ENCODE results near the gene C6orf89.

The C6orf89 gene

GRCh38 chr6:36893976-36894932, 8.5 kb downstream of the C6orf89 start:
- Histone ChIP-seq H2AFZ (ENCODE audit: low read depth, low read length) (no peak overlapping the region), H3K4me2 (ENCODE audit: low read length) (no peak overlapping the region), H3K9me3 (ENCODE audit: insufficient read depth, low read length) (no peaks in the 10 kb centered on the region), H4K20me1 (ENCODE audit: insufficient read depth, low read length) (no peaks in the 10 kb centered on the region), H3K36me3 (replicated peaks; ENCODE audit: low read depth, low read length) (peaks cover 3% of the 10 kb centered on the region), H3K27ac (ENCODE audit: low read length) (no peak overlapping the region), H3K27me3 (ENCODE audit: low read depth, low read length) (no peaks in the 10 kb centered on the region), H3K9ac (ENCODE audit: low read length) (no peak overlapping the region), H3K4me3 (ENCODE audit: low read length) (no peak overlapping the region), H3K4me1 (ENCODE audit: low read length) (no peaks in the 10 kb centered on the region; the same call in 1 of the 2 replicates), H3K79me2 (ENCODE audit: low read length) (0 out of 2 replicates have a peak, but pooled peaks cover 4% of the 10 kb centered on the region)
- TF ChIP-seq EZH2phosphoT487 (IDR thresholded peaks at IDR 0.05; ENCODE audit: low read depth), result no peak
- TF ChIP-seq, protein P1, sequence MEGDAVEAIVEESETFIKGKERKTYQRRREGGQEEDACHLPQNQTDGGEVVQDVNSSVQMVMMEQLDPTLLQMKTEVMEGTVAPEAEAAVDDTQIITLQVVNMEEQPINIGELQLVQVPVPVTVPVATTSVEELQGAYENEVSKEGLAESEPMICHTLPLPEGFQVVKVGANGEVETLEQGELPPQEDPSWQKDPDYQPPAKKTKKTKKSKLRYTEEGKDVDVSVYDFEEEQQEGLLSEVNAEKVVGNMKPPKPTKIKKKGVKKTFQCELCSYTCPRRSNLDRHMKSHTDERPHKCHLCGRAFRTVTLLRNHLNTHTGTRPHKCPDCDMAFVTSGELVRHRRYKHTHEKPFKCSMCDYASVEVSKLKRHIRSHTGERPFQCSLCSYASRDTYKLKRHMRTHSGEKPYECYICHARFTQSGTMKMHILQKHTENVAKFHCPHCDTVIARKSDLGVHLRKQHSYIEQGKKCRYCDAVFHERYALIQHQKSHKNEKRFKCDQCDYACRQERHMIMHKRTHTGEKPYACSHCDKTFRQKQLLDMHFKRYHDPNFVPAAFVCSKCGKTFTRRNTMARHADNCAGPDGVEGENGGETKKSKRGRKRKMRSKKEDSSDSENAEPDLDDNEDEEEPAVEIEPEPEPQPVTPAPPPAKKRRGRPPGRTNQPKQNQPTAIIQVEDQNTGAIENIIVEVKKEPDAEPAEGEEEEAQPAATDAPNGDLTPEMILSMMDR (IDR thresholded peaks at IDR 0.05; ENCODE audit: low read depth, low read length), result no peak

DNA sequence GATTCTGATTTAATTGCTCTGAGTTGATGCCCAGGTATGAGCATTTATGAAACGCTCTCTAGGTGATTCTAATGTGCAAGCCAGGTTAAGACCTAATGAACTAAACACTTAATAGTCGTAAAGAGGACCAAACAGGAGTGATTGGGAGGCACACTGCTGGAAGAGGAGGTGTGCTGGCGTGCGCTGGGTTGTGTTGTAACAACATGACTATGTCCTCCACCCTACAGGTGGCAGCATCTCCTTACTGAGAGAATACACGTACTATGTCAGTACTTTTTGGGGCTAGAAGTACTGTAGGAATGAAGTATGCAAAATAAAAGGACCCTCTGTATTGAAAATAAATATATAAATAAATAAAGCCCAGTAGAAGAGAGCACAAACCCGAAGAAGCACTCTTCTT, 11.9 kb downstream of the C6orf89 start:
- Histone ChIP-seq H3K27ac (ENCODE audit: low read length) (no peak overlapping the region), H3K9me3 (ENCODE audit: insufficient read depth, low read length) (no peaks in the 10 kb centered on the region), H3K4me3 (ENCODE audit: low read length) (no peak overlapping the region), H3K79me2 (ENCODE audit: low read length) (no peaks in the 10 kb centered on the region), H3K27me3 (ENCODE audit: low read depth, low read length) (no peaks in the 10 kb centered on the region), H3K9ac (ENCODE audit: low read length) (no peak overlapping the region), H2AFZ (ENCODE audit: low read depth, low read length) (no peak overlapping the region), H3K4me1 (ENCODE audit: low read length) (no peaks in the 10 kb centered on the region), H4K20me1 (ENCODE audit: insufficient read depth, low read length) (no peaks in the 10 kb centered on the region), H3K36me3 (replicated peaks; ENCODE audit: low read depth, low read length) (peaks cover 2% of the 10 kb centered on the region), H3K4me2 (ENCODE audit: low read length) (no peak overlapping the region)
- no peak for TF ChIP-seq EZH2phosphoT487 (IDR thresholded peaks at IDR 0.05; ENCODE audit: low read depth)
- TF ChIP-seq, protein P1 (IDR thresholded peaks at IDR 0.05; ENCODE audit: low read depth, low read length), result peak; percentile 47

DNA sequence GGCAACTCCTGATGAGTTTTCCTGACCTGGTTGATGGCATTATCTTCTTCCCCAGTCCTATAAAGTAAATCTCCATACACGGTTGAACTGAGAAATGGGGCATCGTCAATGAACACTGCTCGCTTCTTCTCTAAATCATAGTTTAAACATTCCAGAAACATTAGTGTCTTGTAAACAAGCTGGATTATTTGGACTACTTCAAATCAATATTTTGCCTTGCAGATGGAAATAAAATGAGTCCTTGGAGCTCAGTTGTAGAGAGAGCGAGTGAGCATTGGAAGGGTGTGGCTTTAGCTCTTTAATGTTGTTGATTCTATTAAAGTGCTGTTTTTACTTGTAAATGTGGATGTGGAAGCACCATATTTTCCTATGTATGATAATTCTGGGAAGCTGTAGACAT, 18.4 kb downstream of the C6orf89 start:
- no peaks in the 10 kb centered on the region for H3K79me2 ChIP-seq (ENCODE audit: low read length)
- no peak overlapping the region for H3K27ac ChIP-seq (ENCODE audit: low read length)
- no peaks in the 10 kb centered on the region for H3K9me3 ChIP-seq (ENCODE audit: insufficient read depth, low read length)
- no peak overlapping the region for H3K9ac ChIP-seq (ENCODE audit: low read length)
- no peaks in the 10 kb centered on the region for H4K20me1 ChIP-seq (ENCODE audit: insufficient read depth, low read length)
- H3K36me3 ChIP-seq (replicated peaks; ENCODE audit: low read depth, low read length), result peaks cover 16% of the 10 kb centered on the region
- H3K4me1 ChIP-seq (ENCODE audit: low read length), result no peaks in the 10 kb centered on the region
- no peak overlapping the region for H3K4me2 ChIP-seq (ENCODE audit: low read length)
- H3K27me3 ChIP-seq (ENCODE audit: low read depth, low read length), result no peaks in the 10 kb centered on the region
- H2AFZ ChIP-seq (ENCODE audit: low read depth, low read length), result no peak overlapping the region
- no peak overlapping the region for H3K4me3 ChIP-seq (ENCODE audit: low read length)
- TF ChIP-seq, protein P1 (IDR thresholded peaks at IDR 0.05; ENCODE audit: low read depth, low read length), result no peak
- no peak for TF ChIP-seq EZH2phosphoT487 (IDR thresholded peaks at IDR 0.05; ENCODE audit: low read depth)

DNA sequence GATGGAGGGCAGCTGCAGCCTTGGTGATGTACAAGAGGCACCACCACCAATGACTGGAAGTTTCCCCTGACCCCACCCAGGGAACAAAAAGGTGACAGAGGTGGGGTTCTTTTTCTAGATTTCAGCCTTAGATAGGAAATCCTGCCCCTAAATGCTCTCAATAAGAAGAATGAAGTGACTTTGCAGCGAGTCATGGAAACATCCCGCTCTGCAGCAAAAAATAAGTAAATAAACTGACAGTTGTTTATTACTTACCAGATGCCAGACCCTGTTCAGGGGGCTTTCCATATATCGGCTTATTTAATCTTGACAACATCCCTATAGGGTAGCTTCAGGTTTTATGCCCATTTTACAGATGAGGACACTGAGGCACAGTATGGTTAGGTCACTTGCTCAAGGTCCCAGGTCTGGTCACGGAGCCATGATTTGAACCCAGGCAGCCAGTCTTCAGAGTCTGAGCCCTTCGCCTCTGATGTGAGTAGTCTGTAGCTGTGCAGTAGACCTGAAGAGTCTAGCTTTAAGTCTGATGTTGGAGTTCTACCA, 19.2 kb downstream of the C6orf89 start:
- no peaks in the 10 kb centered on the region for H3K27me3 ChIP-seq (ENCODE audit: low read depth, low read length)
- no peaks in the 10 kb centered on the region for H3K9me3 ChIP-seq (ENCODE audit: insufficient read depth, low read length)
- H3K4me2 ChIP-seq (ENCODE audit: low read length), result no peak overlapping the region
- H2AFZ ChIP-seq (ENCODE audit: low read depth, low read length), result no peak overlapping the region
- H3K4me1 ChIP-seq (ENCODE audit: low read length), result no peaks in the 10 kb centered on the region
- H3K4me3 ChIP-seq (ENCODE audit: low read length), result no peak overlapping the region
- H3K9ac ChIP-seq (ENCODE audit: low read length), result no peak overlapping the region
- H3K79me2 ChIP-seq (ENCODE audit: low read length), result no peaks in the 10 kb centered on the region
- no peak overlapping the region for H3K27ac ChIP-seq (ENCODE audit: low read length)
- TF ChIP-seq EZH2phosphoT487 (IDR thresholded peaks at IDR 0.05; ENCODE audit: low read depth), result no peak
- TF ChIP-seq, protein P1 (IDR thresholded peaks at IDR 0.05; ENCODE audit: low read depth, low read length), result no peak
- peaks cover 16% of the 10 kb centered on the region for H3K36me3 ChIP-seq (replicated peaks; ENCODE audit: low read depth, low read length)
- H4K20me1 ChIP-seq (ENCODE audit: insufficient read depth, low read length), result no peaks in the 10 kb centered on the region

All from OCI-LY3 (cell line).